ENCODE measurements around the gene ZNF283.

- TF ChIP-seq CTCF (IDR thresholded peaks at IDR 0.05; ENCODE audit: low read depth, low read length) (no peak), MAX (IDR thresholded peaks at IDR 0.05; ENCODE audit: low read depth, low read length) (no peak)
These were observed 30.0 kb upstream of the ZNF283 start for GRCh38 chr19:43797118-43797517.
